Measurements from ENCODE around the gene NLRP11. TPM values are rescaled to one million over a fixed set of nuclear protein-coding genes. Genes with fewer than 3 reads are reported as not detected.

NLRP11 gene
- total and polyA plus RNA-seq, 10 of the 15 experiments (the other 5 are each of a cell fraction or from before 2014, with no cell fraction given): 0.02 to 16.2 (median 0.09) TPM; not detected in 5

GRCh38 chr19:55836340-55836739 lies 4.5 kb upstream of the NLRP11 start, which contains the start of gene NLRP4:
Gene NLRP4 (plus strand): TSS chr19:55836540. CDS start chr19:55852081, 15,541 bp downstream.
- no peaks in the 10 kb centered on the region for H3K79me2 ChIP-seq (ENCODE audit: control insufficient read depth, insufficient read depth, low read length)
- SMC1A ChIA-PET (ENCODE audit: uncharacterized antibody, unreplicated experiment): no interaction called here
- no peak for DNase-seq (ENCODE audit: low read depth, low spot score)
- no peak for FAIRE-seq
- no peak within 1 kb of the TSS for H3K4me3 ChIP-seq
- H3K9me3 ChIP-seq (replicated peaks; ENCODE audit: control insufficient read depth, insufficient read depth, low read length): no peaks in the 10 kb centered on the region; the same call in 2 of the 3 replicates
- POLR2A ChIA-PET: no interaction called here
- RAD21 ChIA-PET (ENCODE audit: unreplicated experiment): no interaction called here
- intact Hi-C loops (cut with micrococcal nuclease; ENCODE audit: unreplicated experiment) (no loop called here), in situ Hi-C loops (cut with MboI) (no loop called here)
- WGBS (ENCODE audit: insufficient coverage, insufficient replicate concordance, low lambda C conversion rate, missing lambda C conversion rate): 92% methylated on average over 16 of the region's 16 CpGs
- TF ChIP-seq, protein P1, sequence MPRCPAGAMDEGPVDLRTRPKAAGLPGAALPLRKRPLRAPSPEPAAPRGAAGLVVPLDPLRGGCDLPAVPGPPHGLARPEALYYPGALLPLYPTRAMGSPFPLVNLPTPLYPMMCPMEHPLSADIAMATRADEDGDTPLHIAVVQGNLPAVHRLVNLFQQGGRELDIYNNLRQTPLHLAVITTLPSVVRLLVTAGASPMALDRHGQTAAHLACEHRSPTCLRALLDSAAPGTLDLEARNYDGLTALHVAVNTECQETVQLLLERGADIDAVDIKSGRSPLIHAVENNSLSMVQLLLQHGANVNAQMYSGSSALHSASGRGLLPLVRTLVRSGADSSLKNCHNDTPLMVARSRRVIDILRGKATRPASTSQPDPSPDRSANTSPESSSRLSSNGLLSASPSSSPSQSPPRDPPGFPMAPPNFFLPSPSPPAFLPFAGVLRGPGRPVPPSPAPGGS (IDR thresholded peaks at IDR 0.05; ENCODE audit: borderline replicate concordance, insufficient read depth, low read depth, low read length, poor library complexity, severe bottlenecking): no peak
- no peak for TF ChIP-seq MAX (IDR thresholded peaks at IDR 0.05; ENCODE audit: low read depth, low read length)
- no peak for TF ChIP-seq MTA2 (IDR thresholded peaks at IDR 0.05; ENCODE audit: low read depth)
- TF ChIP-seq, protein P2, sequence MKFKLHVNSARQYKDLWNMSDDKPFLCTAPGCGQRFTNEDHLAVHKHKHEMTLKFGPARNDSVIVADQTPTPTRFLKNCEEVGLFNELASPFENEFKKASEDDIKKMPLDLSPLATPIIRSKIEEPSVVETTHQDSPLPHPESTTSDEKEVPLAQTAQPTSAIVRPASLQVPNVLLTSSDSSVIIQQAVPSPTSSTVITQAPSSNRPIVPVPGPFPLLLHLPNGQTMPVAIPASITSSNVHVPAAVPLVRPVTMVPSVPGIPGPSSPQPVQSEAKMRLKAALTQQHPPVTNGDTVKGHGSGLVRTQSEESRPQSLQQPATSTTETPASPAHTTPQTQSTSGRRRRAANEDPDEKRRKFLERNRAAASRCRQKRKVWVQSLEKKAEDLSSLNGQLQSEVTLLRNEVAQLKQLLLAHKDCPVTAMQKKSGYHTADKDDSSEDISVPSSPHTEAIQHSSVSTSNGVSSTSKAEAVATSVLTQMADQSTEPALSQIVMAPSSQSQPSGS (IDR thresholded peaks at IDR 0.05; ENCODE audit: low read length): no peak
- no peak for TF ChIP-seq JUNB (IDR thresholded peaks at IDR 0.05)
- no peak for TF ChIP-seq KLF5 (IDR thresholded peaks at IDR 0.05; ENCODE audit: partially characterized antibody)
- no peak for TF ChIP-seq CHD4 (IDR thresholded peaks at IDR 0.05)
- TF ChIP-seq, protein P3, sequence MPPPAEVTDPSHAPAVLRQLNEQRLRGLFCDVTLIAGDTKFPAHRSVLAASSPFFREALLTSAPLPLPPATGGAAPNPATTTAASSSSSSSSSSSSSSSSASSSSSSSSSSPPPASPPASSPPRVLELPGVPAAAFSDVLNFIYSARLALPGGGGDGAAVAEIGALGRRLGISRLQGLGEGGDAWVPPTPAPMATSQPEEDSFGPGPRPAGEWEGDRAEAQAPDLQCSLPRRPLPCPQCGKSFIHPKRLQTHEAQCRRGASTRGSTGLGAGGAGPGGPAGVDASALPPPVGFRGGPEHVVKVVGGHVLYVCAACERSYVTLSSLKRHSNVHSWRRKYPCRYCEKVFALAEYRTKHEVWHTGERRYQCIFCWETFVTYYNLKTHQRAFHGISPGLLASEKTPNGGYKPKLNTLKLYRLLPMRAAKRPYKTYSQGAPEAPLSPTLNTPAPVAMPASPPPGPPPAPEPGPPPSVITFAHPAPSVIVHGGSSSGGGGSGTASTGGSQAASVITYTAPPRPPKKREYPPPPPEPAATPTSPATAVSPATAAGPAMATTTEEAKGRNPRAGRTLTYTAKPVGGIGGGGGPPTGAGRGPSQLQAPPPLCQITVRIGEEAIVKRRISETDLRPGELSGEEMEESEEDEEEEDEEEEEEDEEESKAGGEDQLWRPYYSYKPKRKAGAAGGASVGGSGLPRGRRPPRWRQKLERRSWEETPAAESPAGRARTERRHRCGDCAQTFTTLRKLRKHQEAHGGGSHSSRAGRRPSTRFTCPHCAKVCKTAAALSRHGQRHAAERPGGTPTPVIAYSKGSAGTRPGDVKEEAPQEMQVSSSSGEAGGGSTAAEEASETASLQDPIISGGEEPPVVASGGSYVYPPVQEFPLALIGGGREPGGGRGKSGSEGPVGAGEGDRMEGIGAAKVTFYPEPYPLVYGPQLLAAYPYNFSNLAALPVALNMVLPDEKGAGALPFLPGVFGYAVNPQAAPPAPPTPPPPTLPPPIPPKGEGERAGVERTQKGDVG (CRISPR knock-in tag; IDR thresholded peaks at IDR 0.05): no peak
- no peak for TF ChIP-seq EED (IDR thresholded peaks at IDR 0.05; ENCODE audit: low read depth)
- TF ChIP-seq MXI1 (IDR thresholded peaks at IDR 0.05; ENCODE audit: low read depth, low read length): no peak
- no peak for TF ChIP-seq ATF7 (IDR thresholded peaks at IDR 0.05; ENCODE audit: low read depth)
- H3K27me3 ChIP-seq (replicated peaks in 1 of 2; ENCODE audit: control insufficient read depth in 2 of 2, insufficient read depth in 2 of 2, low read length in 1 of 2): no peaks in the 10 kb centered on the region
- H3K27ac ChIP-seq (ENCODE audit: control insufficient read depth, insufficient read depth): no peak within 1 kb of the TSS
- no peak within 1 kb of the TSS for H2AFZ ChIP-seq (ENCODE audit: control insufficient read depth, low read depth, low read length)
- no peak within 1 kb of the TSS for H3K9ac ChIP-seq (ENCODE audit: control insufficient read depth, insufficient read depth, low read length)
- no TSS peak for BruUV-seq (replicated peaks)
- H4K20me1 ChIP-seq (ENCODE audit: control insufficient read depth, insufficient read depth): no peaks in the 10 kb centered on the region
- no peak within 1 kb of the TSS for H3K4me2 ChIP-seq (ENCODE audit: control insufficient read depth, insufficient read depth)
- ATAC-seq: no peak
- H3K36me3 ChIP-seq (ENCODE audit: control insufficient read depth in 2 of 2, insufficient read depth in 2 of 2, low read length in 1 of 2): no peaks in the 10 kb centered on the region
- no peaks in the 10 kb centered on the region for H3K4me1 ChIP-seq (ENCODE audit: control insufficient read depth, insufficient read depth, low read length)
- CTCF ChIA-PET: no interaction called here
